ENCODE results near the gene TMEM59L.

DNA sequence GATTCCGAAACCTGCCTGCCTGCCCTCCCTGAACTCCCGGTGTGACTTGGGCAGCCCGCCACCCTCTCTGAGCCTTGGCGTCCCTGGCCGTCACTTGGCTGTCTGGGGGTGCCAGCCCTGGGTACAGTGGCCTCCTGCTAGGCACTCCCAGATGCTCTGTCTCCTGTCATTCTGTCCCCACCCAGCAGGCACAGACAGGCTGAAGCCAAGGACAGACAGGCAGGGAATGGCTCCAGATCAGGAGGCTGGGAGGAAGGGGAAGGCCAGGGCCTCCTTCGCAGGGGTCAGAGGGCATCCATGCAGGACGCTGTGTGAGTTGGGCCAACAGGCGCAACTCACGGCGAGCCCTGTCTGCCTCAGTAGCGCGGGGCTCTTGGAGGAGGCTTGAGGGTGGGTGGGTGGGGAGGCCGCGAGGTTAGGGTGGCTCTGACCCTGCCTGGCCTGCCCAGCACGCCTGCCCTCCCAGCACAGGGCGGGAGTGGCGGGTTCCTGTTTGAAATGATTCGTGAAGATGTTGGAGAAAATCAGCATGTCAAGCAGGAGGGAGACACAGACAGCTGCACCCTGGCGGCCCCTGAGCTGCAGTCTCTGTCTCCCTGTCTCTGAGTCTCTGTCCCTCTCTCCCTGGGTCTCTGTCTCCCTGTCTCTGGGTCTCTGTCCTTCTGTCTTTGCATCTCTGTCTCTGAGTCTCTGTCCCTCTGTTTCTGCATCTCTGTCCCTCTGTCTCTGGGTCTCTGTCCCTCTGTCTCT is 43.8 kb downstream of the TMEM59L start:
- TF ChIP-seq, protein P1, sequence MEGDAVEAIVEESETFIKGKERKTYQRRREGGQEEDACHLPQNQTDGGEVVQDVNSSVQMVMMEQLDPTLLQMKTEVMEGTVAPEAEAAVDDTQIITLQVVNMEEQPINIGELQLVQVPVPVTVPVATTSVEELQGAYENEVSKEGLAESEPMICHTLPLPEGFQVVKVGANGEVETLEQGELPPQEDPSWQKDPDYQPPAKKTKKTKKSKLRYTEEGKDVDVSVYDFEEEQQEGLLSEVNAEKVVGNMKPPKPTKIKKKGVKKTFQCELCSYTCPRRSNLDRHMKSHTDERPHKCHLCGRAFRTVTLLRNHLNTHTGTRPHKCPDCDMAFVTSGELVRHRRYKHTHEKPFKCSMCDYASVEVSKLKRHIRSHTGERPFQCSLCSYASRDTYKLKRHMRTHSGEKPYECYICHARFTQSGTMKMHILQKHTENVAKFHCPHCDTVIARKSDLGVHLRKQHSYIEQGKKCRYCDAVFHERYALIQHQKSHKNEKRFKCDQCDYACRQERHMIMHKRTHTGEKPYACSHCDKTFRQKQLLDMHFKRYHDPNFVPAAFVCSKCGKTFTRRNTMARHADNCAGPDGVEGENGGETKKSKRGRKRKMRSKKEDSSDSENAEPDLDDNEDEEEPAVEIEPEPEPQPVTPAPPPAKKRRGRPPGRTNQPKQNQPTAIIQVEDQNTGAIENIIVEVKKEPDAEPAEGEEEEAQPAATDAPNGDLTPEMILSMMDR (IDR thresholded peaks at IDR 0.05; ENCODE audit: insufficient read depth, low read depth, low read length) = no peak
- no peak for TF ChIP-seq EZH2 (IDR thresholded peaks at IDR 0.05; ENCODE audit: insufficient read depth, low read length)
